Ascending aorta (tissue), 2 donors: Measurements from ENCODE around the gene PHKG2. TPM values are rescaled to one million over a fixed set of nuclear protein-coding genes. Genes with fewer than 3 reads are reported as not detected.

Experiments
- DNase-seq, 2 donors: peaks; one replicate each; pipeline ENCODE4 v3.0.0-alpha.2; 2019; ENCODE audit warnings: low spot score in 2 of 2
- H3K27ac ChIP-seq, 2 donors: fragments of 200-600 bp; sonication (generic); one replicate each; pipeline ENCODE4 v1.5.1; 2016 to 2017; ENCODE audit warnings: mild to moderate bottlenecking in 1 of 2
- H3K27me3 ChIP-seq: fragments of 200-600 bp; sonication (generic); one replicate; pipeline ENCODE4 v1.5.1; 2017
- H3K36me3 ChIP-seq, 2 donors: fragments of 200-600 bp; sonication (generic); one replicate each; pipeline ENCODE4 v1.5.1; 2016
- H3K4me1 ChIP-seq, 2 donors: fragments of 200-600 bp; sonication (generic); one replicate each; pipeline ENCODE4 v1.5.1; 2016 to 2017; ENCODE audit warnings: mild to moderate bottlenecking in 1 of 2
- H3K4me3 ChIP-seq, 2 donors: fragments of 200-600 bp; sonication (generic); one replicate each; pipeline ENCODE4 v1.5.1; 2016 to 2017; ENCODE audit warnings: mild to moderate bottlenecking in 1 of 2
- H3K9me3 ChIP-seq, 2 donors: fragments of 200-600 bp; sonication (generic); one replicate each; pipeline ENCODE4 v1.5.1; 2016
- CTCF ChIP-seq, 3 experiments: fragments of 200-600 bp in 2 of 3; fragments of 450-650 bp in 1 of 3; sonication (generic) in 2 of 3; IDR thresholded peaks; one replicate each; pipeline ENCODE4 v1.5.1; 2016 to 2019; ENCODE audit warnings: antibody characterized with exemption in 3 of 3, mild to moderate bottlenecking in 1 of 3, moderate library complexity in 1 of 3
- intact Hi-C: fragments of 100-400 bp; cut with DNase I; formaldehyde crosslinking; loops from one replicate; pipeline ENCODE4 v1.15.1; 2023
- total RNA-seq: library from RNA; depleted of rRNA; stranded (reverse); fragments of >200 nt; gene quantifications from one replicate; pipeline ENCODE4 v1.1.0, GENCODE V29; 2016

The PHKG2 gene
- total RNA-seq, 1 donor from 2014 or later: 78.8 TPM

GRCh38 chr16:30703971-30704370 is 44.3 kb upstream of the PHKG2 start:
- H3K9me3 ChIP-seq: no peaks in the 10 kb centered on the region
- intact Hi-C loops: no loop called here
- no peak overlapping the region for H3K27ac ChIP-seq
- peaks cover 8 to 12% of the 10 kb centered on the region in 2 donors for H3K4me1 ChIP-seq
- no peak for TF ChIP-seq CTCF (IDR thresholded peaks at IDR 0.05)
- H3K36me3 ChIP-seq: peaks cover 85 to 88% of the 10 kb centered on the region in 2 donors
- H3K4me3 ChIP-seq: no peak overlapping the region
- DNase-seq: no peak
- no peaks in the 10 kb centered on the region for H3K27me3 ChIP-seq

- H3K27ac ChIP-seq: no peak overlapping the region
- no peak for DNase-seq
- H3K4me3 ChIP-seq: no peak overlapping the region
- H3K9me3 ChIP-seq: no peaks in the 10 kb centered on the region
- no peaks in the 10 kb centered on the region for H3K4me1 ChIP-seq
- intact Hi-C loops: no loop called here
- H3K36me3 ChIP-seq: peaks cover 97 to 98% of the 10 kb centered on the region in 2 donors
- H3K27me3 ChIP-seq: no peaks in the 10 kb centered on the region
- no peak for TF ChIP-seq CTCF (IDR thresholded peaks at IDR 0.05)
These were observed 42.2 kb upstream of the PHKG2 start for GRCh38 chr16:30706046-30706445.

GRCh38 chr16:30710971-30711370 is 37.3 kb upstream of the PHKG2 start:
- no peaks in the 10 kb centered on the region for H3K27me3 ChIP-seq
- H3K36me3 ChIP-seq: peaks cover 96 to 100% of the 10 kb centered on the region in 2 donors
- no peak overlapping the region for H3K27ac ChIP-seq
- no peaks in the 10 kb centered on the region for H3K4me1 ChIP-seq
- intact Hi-C loops: no loop called here
- TF ChIP-seq CTCF (IDR thresholded peaks at IDR 0.05): no peak
- no peak for DNase-seq
- H3K4me3 ChIP-seq: no peak overlapping the region
- no peaks in the 10 kb centered on the region for H3K9me3 ChIP-seq

- Histone ChIP-seq H3K9me3 (no peaks in the 10 kb centered on the region), H3K4me1 (no peaks in the 10 kb centered on the region), H3K27ac (no peak overlapping the region), H3K27me3 (no peaks in the 10 kb centered on the region), H3K36me3 (peaks cover 96 to 100% of the 10 kb centered on the region in 2 donors), H3K4me3 (no peak overlapping the region)
- no peak for DNase-seq
- intact Hi-C loops: no loop called here
- TF ChIP-seq CTCF (IDR thresholded peaks at IDR 0.05): no peak
These were observed 36.5 kb upstream of the PHKG2 start for GRCh38 chr16:30711712-30712111.

GRCh38 chr16:30715750-30716445 is 32.3 kb upstream of the PHKG2 start:
- H3K27ac ChIP-seq: peak overlapping the region in 1 of 2 donors; percentile 33
- peaks cover 94 to 95% of the 10 kb centered on the region in 2 donors for H3K36me3 ChIP-seq
- H3K4me3 ChIP-seq: no peak overlapping the region
- DNase-seq: no peak
- no peaks in the 10 kb centered on the region for H3K4me1 ChIP-seq
- no peaks in the 10 kb centered on the region for H3K9me3 ChIP-seq
- intact Hi-C loops: no loop called here
- no peak for TF ChIP-seq CTCF (IDR thresholded peaks at IDR 0.05)
- H3K27me3 ChIP-seq: no peaks in the 10 kb centered on the region
